PC-9 (cell line): ENCODE results near the gene STEAP4. TPM values are rescaled to one million over a fixed set of nuclear protein-coding genes. Genes with fewer than 3 reads are reported as not detected.

Experiments used
- BruUV-seq: library from RNA; stranded (reverse); fragments of 400-500 nt; replicated peaks from 2 replicates; lab custom pipeline; 2021; lab: Mats Ljungman, UMichigan
- CTCF ChIA-PET: fragments of 300-600 bp; sonication (Branson Sonifier 250); formaldehyde crosslinking; loops from one replicate; lab custom pipeline; 2022; ENCODE audit warnings: antibody characterized with exemption; lab: Charles Lee
- POLR2A ChIA-PET: fragments of 300-600 bp; sonication (Branson Sonifier 250); formaldehyde crosslinking; loops from one replicate; lab custom pipeline; 2022; ENCODE audit warnings: antibody characterized with exemption; ENCODE audit not compliant: unreplicated experiment; lab: Charles Lee
- DNase-seq, 2 experiments: peaks; one replicate each; pipeline versions ENCODE4 v3.0.0 to v3.0.0-alpha.2; 2015 to 2022; ENCODE audit warnings: mixed read lengths in 1 of 2
- H2AFZ ChIP-seq: fragments of 200-600 bp; sonication (generic); 2 replicates; pipeline ENCODE4 v1.8.1; 2017; ENCODE audit warnings: antibody characterized with exemption
- H3F3A ChIP-seq: fragments of 200-600 bp; sonication (generic); 2 replicates; pipeline ENCODE4 v1.8.1; 2017; ENCODE audit warnings: antibody characterized with exemption, mild to moderate bottlenecking, low read depth; ENCODE audit not compliant: insufficient read depth
- H3K27ac ChIP-seq: fragments of 200-600 bp; sonication (generic); 2 replicates; pipeline ENCODE4 v1.6.1; 2016; ENCODE audit warnings: mixed run types
- H3K27me3 ChIP-seq: fragments of 200-600 bp; sonication (generic); 2 replicates; pipeline ENCODE4 v1.6.1; 2016; ENCODE audit warnings: low read depth, mixed run types; ENCODE audit not compliant: insufficient read depth
- H3K36me3 ChIP-seq: fragments of 200-600 bp; sonication (generic); 2 replicates; pipeline ENCODE4 v1.6.1; 2016; ENCODE audit warnings: low read depth, mixed run types
- H3K4me1 ChIP-seq: fragments of 200-600 bp; sonication (generic); replicated peaks from 2 replicates; pipeline ENCODE4 v1.6.1; 2016; ENCODE audit warnings: mixed run types; ENCODE audit not compliant: insufficient read depth
- H3K4me2 ChIP-seq: fragments of 200-600 bp; sonication (generic); 2 replicates; pipeline ENCODE4 v1.6.1; 2017; ENCODE audit warnings: mixed run types
- H3K4me3 ChIP-seq: fragments of 200-600 bp; sonication (generic); 2 replicates; pipeline ENCODE4 v1.6.1; 2016; ENCODE audit warnings: mixed run types
- H3K79me2 ChIP-seq: fragments of 200-600 bp; sonication (generic); 2 replicates; pipeline ENCODE4 v1.6.1; 2017; ENCODE audit warnings: low read depth, mixed run types
- H3K9me2 ChIP-seq: fragments of 200-600 bp; sonication (generic); 2 replicates; pipeline ENCODE4 v1.8.1; 2017; ENCODE audit warnings: mild to moderate bottlenecking; ENCODE audit not compliant: insufficient read depth
- H3K9me3 ChIP-seq: fragments of 200-600 bp; sonication (generic); 2 replicates; pipeline ENCODE4 v1.8.1; 2016; ENCODE audit warnings: low read depth; ENCODE audit not compliant: insufficient read depth
- H4K20me1 ChIP-seq: fragments of 200-600 bp; sonication (generic); 2 replicates; pipeline ENCODE4 v1.8.1; 2017; ENCODE audit not compliant: insufficient read depth
- CTCF ChIP-seq: fragments of 200-600 bp; sonication (generic); conservative IDR thresholded peaks from 2 replicates; pipeline ENCODE4 v1.6.1; 2017; ENCODE audit warnings: mixed run types, antibody characterized with exemption, mild to moderate bottlenecking, moderate library complexity
- EZH2 ChIP-seq: fragments of 200-600 bp; sonication (generic); IDR thresholded peaks from 2 replicates; pipeline ENCODE4 v1.8.0; 2017; ENCODE audit warnings: antibody characterized with exemption, low read depth
- intact Hi-C: fragments of 100-400 bp; cut with micrococcal nuclease; formaldehyde crosslinking; loops from one replicate; pipeline ENCODE4 v1.10.0; 2022; ENCODE audit not compliant: unreplicated experiment
- total RNA-seq: library from RNA; stranded (reverse); gene quantifications from 2 replicates; pipeline ENCODE4 v1.2.3, GENCODE V29; 2021

The STEAP4 gene
- total RNA-seq, 1 experiment from 2014 or later = 10.3 TPM

- BruUV-seq = no TSS peak
- CTCF ChIA-PET = no interaction called here
- H3K79me2 ChIP-seq = no peaks in the 10 kb centered on the region
- H3K9me2 ChIP-seq = no peaks in the 10 kb centered on the region
- no peaks in the 10 kb centered on the region for H3F3A ChIP-seq
- no peak for DNase-seq
- no peaks in the 10 kb centered on the region for H3K36me3 ChIP-seq
- no peak for TF ChIP-seq CTCF
- no peak for TF ChIP-seq EZH2
- H3K4me2 ChIP-seq = no peak overlapping the region
- no peaks in the 10 kb centered on the region for H4K20me1 ChIP-seq
- no peak overlapping the region for H3K27ac ChIP-seq
- no peaks in the 10 kb centered on the region for H3K27me3 ChIP-seq
- H3K4me1 ChIP-seq = peaks cover 9% of the 10 kb centered on the region
- intact Hi-C loops = no loop called here
- 0 out of 2 replicates have a peak, but pooled peaks cover 6% of the 10 kb centered on the region for H3K9me3 ChIP-seq
- POLR2A ChIA-PET = interaction anchor here (0.6 kb wide), 1 partner anchor 768 kb away, joined by 5 read pairs; no protein-coding TSS in a partner anchor
- no peak overlapping the region for H2AFZ ChIP-seq
- H3K4me3 ChIP-seq = no peak overlapping the region
Observed at GRCh38 chr7:88338503-88338902, 31.8 kb upstream of the STEAP4 start.

DNA sequence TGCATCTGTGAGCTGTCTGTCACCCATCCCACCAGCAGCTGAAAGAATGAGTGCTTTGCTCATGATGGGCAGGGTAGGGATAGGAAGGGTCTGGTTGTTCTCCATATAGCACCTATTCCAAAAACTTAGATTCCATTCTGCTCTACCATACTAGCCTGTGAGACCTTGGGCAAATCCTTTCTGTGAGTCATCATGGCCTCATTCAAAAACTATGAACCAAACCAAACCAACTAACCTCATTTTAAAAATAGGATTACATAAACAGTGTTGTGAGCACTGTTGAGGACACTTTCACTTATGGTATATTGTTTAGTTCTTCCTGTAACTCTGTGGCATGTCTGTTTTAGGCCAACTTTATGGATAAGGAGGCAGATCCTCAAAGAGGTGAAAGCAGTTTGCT, 30.9 kb upstream of the STEAP4 start:
- Histone ChIP-seq H3K4me3 (no peak overlapping the region), H4K20me1 (no peaks in the 10 kb centered on the region), H3K9me3 (0 out of 2 replicates have a peak, but pooled peaks cover 6% of the 10 kb centered on the region), H3F3A (no peaks in the 10 kb centered on the region), H2AFZ (no peak overlapping the region), H3K4me2 (no peak overlapping the region), H3K79me2 (no peaks in the 10 kb centered on the region), H3K36me3 (no peaks in the 10 kb centered on the region), H3K9me2 (no peaks in the 10 kb centered on the region), H3K27me3 (no peaks in the 10 kb centered on the region), H3K4me1 (peaks cover 9% of the 10 kb centered on the region), H3K27ac (no peak overlapping the region)
- intact Hi-C loops = no loop called here
- peak in 1 of 2 experiments; percentile 63 for DNase-seq
- TF ChIP-seq EZH2 (no peak), CTCF (no peak)
- BruUV-seq = no TSS peak
- POLR2A ChIA-PET = no interaction called here
- CTCF ChIA-PET = no interaction called here

DNA sequence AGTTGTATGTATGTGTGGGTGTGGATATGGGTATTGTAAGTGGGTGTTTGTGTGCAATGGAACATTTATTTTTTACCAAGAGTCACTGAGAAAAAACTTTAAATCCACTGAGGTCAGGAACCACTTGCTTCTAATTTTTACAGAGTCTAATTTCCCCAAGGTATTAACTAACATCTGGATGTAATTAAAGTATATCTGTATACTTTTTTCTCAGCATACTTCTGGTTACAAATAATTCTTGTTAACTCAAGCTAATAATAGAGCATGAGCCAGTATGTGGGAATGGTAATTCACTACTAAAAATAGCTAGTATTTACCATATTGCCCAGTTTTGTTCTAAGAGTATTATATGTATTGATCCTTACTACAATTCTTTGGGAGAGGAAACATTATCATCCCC, 24.6 kb upstream of the STEAP4 start:
- Histone ChIP-seq H3K79me2 (no peaks in the 10 kb centered on the region), H4K20me1 (no peaks in the 10 kb centered on the region), H2AFZ (no peak overlapping the region), H3K36me3 (no peaks in the 10 kb centered on the region), H3K4me2 (no peak overlapping the region), H3K27ac (no peak overlapping the region), H3K9me3 (no peaks in the 10 kb centered on the region), H3K9me2 (no peaks in the 10 kb centered on the region), H3F3A (no peaks in the 10 kb centered on the region), H3K4me1 (no peaks in the 10 kb centered on the region), H3K27me3 (no peaks in the 10 kb centered on the region), H3K4me3 (no peak overlapping the region)
- no peak for DNase-seq
- TF ChIP-seq EZH2 (no peak), CTCF (no peak)
- intact Hi-C loops = no loop called here
- CTCF ChIA-PET = no interaction called here
- BruUV-seq = no TSS peak
- POLR2A ChIA-PET = no interaction called here
